NCI-H128 (cell line): ENCODE data around the gene RFC1.
"Not testable (repeated sequence)": the region's sequence is repeated elsewhere in the genome, so short reads cannot be mapped to it uniquely, and the experiment has no call there.

ENCODE experiments used
- DNase-seq: peaks from one replicate; lab custom pipeline; 2025; ENCODE audit not compliant: unreplicated experiment; lab: John Stamatoyannopoulos, UW

The RFC1 gene

GRCh38 chr4:39357002-39357401 lies 9.2 kb downstream of the RFC1 start:
- DNase-seq = no peak

- no peak for DNase-seq
Observed at GRCh38 chr4:39354254-39354552, 12.0 kb downstream of the RFC1 start.

- DNase-seq = no peak
Observed at GRCh38 chr4:39353478-39354253, 12.5 kb downstream of the RFC1 start.

DNA sequence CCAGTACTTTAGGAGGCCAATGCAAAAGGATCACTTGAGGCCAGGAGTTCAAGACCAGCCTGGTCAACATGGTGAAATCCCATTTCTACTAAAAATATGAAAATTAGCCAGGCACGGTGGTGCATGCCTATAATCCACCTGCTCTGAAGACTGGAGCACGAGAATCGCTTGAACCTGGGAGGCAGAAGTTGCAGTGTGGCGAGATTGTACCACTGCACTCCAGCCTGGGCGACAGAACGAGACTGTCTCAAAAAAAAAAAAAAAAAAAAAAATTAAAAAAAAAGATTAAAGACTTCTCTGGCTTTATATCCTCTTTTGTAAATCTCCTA lies 13.0 kb downstream of the RFC1 start:
- DNase-seq = not testable (repeated sequence)

GRCh38 chr4:39349326-39349725 lies 16.8 kb downstream of the RFC1 start:
- DNase-seq = no peak

- no peak for DNase-seq
Observed at GRCh38 chr4:39348371-39349315, 17.5 kb downstream of the RFC1 start.

DNA sequence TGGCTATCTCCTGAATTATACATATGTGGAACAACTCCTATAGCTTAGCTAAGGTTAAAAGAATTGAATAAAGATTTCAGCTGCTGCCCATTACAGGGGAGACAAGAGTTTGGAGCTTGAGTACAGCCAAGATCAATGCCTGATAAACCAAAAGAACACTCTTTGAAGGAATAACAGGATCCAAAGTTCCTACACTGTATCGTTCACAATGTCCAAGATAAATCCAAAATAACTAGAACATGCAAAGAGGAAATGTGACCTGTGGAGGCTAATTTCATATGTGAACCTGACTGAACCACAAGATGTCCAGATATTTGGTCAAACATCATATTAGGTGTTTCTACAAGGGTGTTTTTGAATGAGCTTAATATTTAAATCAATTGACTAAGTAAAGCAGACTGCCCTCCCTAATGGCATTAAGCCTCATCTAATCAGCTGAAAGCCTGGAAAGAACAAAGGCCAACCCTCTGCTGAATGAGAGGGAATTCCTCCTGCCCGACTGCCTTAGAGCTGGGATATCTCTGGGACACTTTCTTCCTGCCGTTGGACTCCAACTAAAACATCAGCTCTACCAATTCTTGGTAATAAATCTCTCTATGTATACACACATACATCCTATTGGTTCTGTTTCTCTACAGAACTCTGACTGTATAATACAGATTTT lies 19.2 kb downstream of the RFC1 start:
- DNase-seq = no peak

DNA sequence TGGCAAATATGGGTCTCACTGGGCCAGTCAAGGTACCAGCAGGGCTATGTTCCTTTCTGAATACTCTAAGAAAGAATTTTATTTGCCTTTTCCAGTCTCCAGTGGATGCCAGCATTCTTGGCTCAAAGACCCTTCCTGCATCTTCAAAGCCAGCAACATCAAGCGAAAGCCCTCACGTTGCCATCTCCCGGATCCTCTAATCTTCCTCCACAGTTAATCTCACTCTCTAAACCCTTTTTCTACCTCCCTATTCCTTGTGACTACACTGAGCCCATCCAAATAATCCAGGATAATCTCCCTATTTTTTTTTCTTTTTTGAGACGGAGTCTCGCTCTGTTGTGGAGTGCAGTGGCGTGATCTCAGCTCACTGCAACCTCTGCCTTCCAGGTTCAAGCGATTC lies 23.4 kb downstream of the RFC1 start:
- DNase-seq = no peak

GRCh38 chr4:39341075-39341725 lies 25.0 kb downstream of the RFC1 start:
- DNase-seq = no peak

GRCh38 chr4:39339968-39340367 lies 26.2 kb downstream of the RFC1 start:
- DNase-seq = no peak

DNA sequence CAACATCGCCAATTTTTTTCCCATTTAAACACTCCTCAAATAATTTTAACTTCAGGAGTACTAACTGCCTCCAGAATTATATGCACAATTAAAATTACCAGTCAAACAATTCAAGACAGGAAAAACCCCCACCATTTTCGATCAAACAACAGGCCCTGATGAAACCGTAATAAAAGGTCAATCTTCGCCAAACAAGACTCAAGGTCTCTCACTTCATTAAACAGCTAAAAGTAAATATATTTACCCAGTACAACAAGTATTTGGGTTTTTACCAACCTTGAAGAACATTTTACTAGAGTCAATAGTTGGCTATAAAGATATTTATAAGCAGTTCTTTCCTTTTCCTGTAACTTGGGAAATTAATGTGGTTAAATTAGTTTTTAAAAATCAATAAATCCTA lies 28.3 kb downstream of the RFC1 start:
- no peak for DNase-seq

DNA sequence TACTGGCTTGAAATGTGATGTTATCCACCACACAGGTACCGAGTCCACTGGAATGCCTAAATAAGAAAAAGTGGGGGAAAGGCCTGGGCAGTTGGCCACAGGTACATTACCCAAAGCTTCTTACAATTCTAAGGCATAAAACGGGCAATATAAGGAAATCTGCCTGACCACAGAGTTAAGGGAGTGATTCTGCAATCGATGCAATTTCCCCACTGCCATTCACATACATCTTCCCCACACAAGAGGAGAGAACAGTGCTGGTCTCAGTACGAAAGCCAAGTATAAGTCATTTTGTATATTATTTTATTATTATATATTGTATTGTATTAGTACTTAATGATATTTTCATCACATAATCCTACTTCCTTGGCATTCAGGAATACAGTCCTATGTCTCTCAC lies 30.6 kb downstream of the RFC1 start:
- DNase-seq = no peak

GRCh38 chr4:39331191-39331590 lies 35.0 kb downstream of the RFC1 start:
- no peak for DNase-seq

DNA sequence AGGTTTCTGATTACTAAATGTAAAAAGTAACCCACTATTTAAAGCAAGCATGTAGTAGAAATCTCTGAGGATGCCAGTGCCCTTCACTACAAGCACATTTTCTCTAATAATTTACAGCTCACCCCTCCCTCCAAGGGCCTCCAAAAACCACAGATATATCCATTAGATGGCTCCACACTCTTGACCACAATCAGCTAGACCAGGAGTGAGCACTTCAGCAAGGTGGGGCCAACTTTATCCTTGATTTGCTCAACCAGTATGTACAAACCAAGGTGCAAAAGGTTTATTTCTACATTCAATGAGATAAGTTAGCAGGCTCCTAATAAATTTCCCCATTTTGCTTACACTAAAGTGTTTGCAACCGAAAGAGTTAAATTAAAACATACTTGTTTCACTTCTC lies 35.8 kb downstream of the RFC1 start:
- no peak for DNase-seq

GRCh38 chr4:39326468-39326977 lies 39.6 kb downstream of the RFC1 start:
- DNase-seq = no peak

- no peak for DNase-seq
Observed at GRCh38 chr4:39324897-39325613, 41.1 kb downstream of the RFC1 start.

- DNase-seq = no peak
Observed at GRCh38 chr4:39324446-39324845, 41.7 kb downstream of the RFC1 start.

DNA sequence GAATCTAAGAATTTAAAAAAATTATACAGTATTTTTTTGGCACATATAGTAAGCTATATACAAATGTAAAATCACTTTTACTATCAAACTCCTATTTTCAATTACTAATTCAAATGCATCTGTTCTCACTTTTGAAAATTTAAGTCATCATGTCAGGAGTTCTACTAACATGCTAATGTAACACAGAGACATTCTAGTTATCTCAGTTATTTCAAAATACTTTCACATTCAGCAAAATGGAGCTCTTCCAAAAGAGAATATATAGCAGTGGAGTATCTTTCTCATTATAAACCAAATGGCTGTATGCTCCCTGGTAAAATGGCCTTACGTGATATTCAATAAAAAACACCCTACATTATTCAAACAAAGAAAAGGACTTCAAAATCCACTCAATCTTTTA lies 42.3 kb downstream of the RFC1 start:
- DNase-seq = no peak

DNA sequence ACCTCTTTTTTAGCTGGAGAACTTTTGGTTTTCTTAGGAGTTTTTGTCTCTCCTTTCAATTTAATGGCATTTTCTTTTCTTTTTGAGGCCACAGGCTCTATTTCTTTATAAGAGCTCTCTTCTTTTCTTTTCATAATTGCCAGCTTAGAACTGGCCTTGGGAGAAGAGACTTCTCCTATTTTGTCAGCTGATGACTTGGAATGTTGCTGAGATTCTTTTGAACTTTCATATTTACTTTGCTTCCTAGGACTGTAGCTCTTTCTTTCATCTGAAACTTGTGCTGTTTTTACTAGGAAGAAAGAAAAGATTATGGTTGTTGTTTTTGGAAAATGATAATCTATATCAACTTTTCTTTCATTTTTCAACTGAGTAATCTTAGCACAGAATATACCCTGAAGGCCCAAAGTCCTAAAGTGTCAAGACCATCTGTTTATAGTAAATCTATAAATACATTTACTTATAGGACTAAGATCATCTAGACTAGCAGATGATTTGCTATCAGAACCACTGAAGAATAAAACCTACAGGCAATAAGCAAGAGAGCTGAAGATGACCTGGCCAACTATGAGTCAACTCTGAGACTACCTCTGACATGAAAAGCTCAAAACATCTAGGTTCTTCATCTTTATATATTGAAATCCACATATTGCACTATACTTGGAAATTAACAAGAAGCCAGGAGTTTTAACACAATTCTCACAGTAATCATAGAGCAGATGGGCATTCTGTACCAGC lies 45.6 kb downstream of the RFC1 start:
- DNase-seq = no peak

GRCh38 chr4:39319676-39320075 lies 46.5 kb downstream of the RFC1 start:
- no peak for DNase-seq
